ENCODE measurements around the gene PAK5.

PAK5 gene

DNA sequence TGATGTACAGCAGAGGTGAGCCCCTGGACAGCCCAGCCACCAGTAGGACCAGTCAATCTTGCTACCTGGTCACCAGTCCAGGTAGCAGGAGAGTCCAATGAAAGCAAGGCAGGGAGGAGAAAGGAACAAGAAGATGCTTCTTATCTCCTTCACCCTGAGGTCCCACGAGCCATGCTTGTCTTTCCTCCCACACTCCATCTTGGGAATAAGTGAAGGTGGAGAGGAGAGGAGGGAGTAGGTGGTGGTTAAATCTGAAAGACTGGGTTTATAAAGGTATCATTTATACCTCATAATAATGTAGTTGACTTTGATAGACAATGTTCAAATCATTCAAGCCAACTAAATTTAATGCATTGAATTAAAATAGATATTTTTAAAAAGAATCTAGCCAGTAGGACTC is 288.6 kb downstream of the PAK5 start:
- no peak overlapping the region for H3K4me3 Mint-ChIP-seq
- H3K9me3 Mint-ChIP-seq: no peaks in the 10 kb centered on the region
- H3K27ac Mint-ChIP-seq: no peak overlapping the region
- no peaks in the 10 kb centered on the region for H3K36me3 Mint-ChIP-seq (ENCODE audit: low read depth)
- no peaks in the 10 kb centered on the region for H3K4me1 Mint-ChIP-seq (ENCODE audit: low read depth)
- no peaks in the 10 kb centered on the region for H3K27me3 Mint-ChIP-seq (ENCODE audit: low read depth)

DNA sequence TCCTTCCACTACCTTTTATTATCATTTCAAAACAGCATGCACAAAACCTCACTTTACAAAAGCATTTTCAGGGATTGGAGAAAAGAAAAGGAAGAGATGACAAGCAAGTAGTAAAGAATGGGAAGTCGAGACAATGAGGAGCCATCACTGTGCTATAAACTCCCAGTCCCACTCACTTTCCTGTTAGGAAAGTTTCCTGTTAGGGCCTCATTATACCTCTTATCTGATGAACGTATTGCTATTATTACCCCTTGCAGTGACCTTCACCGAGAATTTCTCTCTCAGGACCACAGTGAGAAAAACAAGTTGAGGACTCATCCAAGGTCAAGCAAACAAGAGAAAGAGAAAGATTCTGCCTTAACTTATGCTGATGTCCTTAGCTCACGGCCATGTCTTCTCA is 295.7 kb downstream of the PAK5 start:
- H3K9me3 Mint-ChIP-seq: no peaks in the 10 kb centered on the region
- no peak overlapping the region for H3K4me3 Mint-ChIP-seq
- no peaks in the 10 kb centered on the region for H3K27me3 Mint-ChIP-seq (ENCODE audit: low read depth)
- H3K36me3 Mint-ChIP-seq (ENCODE audit: low read depth): no peaks in the 10 kb centered on the region
- no peak overlapping the region for H3K27ac Mint-ChIP-seq
- no peaks in the 10 kb centered on the region for H3K4me1 Mint-ChIP-seq (ENCODE audit: low read depth)

DNA sequence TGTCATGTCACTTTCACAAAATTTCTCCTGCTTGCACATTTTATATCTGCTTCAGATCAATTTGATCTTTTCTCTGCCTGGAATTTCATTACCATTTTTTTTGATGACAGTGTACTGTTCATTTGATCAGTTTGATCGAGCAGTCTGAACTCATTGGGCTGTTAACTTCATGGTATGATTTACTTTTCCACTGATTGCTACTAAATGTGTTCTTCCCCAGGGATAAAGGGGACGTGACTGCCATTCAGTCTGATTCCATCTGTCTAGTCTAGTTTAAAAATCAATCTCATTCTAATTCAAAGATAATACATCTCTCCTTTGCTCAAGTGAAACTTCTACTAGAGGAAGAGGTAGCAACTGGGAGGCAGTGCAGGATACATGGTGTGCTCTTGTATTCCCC is 303.4 kb downstream of the PAK5 start:
- H3K27ac Mint-ChIP-seq: no peak overlapping the region
- no peaks in the 10 kb centered on the region for H3K36me3 Mint-ChIP-seq (ENCODE audit: low read depth)
- no peaks in the 10 kb centered on the region for H3K9me3 Mint-ChIP-seq
- H3K4me1 Mint-ChIP-seq (ENCODE audit: low read depth): no peaks in the 10 kb centered on the region
- no peaks in the 10 kb centered on the region for H3K27me3 Mint-ChIP-seq (ENCODE audit: low read depth)
- H3K4me3 Mint-ChIP-seq: no peak overlapping the region

DNA sequence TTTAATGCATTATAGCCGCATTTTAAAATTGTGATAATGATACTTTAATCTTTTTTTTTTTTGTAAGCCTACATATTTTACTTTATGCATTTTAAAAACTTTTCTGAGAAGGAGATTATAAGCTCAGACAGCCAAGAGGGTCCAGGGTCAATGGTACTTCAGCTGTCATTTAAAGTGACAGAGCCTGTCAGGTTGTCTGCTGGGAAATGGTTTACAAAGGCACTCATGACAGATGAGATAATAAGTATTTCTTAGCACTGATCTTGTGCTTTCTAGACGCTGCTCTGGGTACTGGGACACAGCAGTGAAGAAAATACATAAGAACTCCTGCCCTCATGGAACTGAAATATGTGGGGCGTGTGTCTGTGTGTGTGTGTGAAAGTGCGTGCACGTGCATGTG is 304.9 kb downstream of the PAK5 start:
- no peak overlapping the region for H3K27ac Mint-ChIP-seq

DNA sequence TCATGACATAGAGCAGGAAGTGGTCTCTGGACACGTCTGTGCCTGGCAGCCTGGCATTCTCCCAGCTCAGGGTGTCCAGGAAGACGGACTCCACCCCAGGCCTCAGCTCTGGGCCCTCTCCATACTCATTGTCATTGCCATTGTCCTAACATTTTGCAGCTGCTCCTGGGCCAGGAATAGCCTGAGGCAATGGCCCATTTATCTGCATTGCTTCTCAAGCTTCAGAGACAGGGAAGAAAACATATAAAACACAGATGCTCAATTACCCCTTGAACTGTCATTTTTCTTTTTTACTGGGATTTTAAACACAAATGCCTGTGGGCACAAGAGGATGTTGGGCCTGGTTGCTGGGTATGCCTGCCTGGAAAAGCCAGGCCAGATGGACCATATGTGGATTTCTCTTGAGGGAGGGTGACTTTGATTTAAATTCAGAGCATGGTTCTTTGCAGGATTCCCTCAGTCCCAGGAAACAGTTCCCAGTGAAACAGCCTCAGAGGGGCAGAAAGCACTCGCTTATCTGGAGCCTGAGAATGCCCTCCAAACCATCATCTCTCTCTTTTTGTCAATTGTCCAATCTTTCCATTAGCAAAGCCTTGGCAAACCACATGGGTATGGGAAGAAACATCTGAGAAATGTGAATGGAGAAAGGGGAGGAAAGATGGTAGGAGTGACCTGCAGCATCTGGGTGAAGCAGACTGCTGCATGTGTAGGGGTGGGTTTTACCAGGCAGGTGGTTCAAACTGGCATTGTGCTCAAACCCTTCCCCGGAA is 306.6 kb downstream of the PAK5 start:
- Mint-ChIP-seq H3K27ac (no peak overlapping the region), H3K4me1 (ENCODE audit: low read depth) (no peaks in the 10 kb centered on the region), H3K4me3 (no peak overlapping the region), H3K36me3 (ENCODE audit: low read depth) (no peaks in the 10 kb centered on the region), H3K9me3 (no peaks in the 10 kb centered on the region), H3K27me3 (ENCODE audit: low read depth) (no peaks in the 10 kb centered on the region)

More for the DNA sequence above, 304.9 kb downstream of the PAK5 start:
- Mint-ChIP-seq H3K4me3 (no peak overlapping the region), H3K4me1 (ENCODE audit: low read depth) (no peaks in the 10 kb centered on the region), H3K36me3 (ENCODE audit: low read depth) (no peaks in the 10 kb centered on the region), H3K27me3 (ENCODE audit: low read depth) (no peaks in the 10 kb centered on the region), H3K9me3 (no peaks in the 10 kb centered on the region)

DNA sequence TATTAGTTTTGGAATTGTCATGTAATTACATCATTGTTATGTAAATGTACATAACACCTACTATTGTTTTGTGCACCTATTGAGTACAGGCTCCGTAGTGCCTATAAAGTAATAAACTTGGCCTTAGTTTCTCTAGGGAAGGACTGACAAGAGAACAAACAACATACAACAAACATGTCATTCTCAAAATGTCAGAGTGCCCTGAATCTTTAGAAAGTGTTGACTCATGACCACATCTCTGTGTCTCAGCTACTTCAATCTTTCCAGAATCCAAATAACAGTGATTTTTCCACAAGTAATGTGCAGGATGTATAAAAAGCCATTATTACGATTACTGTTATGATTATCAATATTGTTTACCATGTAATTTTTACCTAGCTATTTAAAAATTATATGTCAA is 307.3 kb downstream of the PAK5 start:
- H3K4me3 Mint-ChIP-seq: no peak overlapping the region
- H3K36me3 Mint-ChIP-seq (ENCODE audit: low read depth): no peaks in the 10 kb centered on the region
- H3K27ac Mint-ChIP-seq: no peak overlapping the region
- no peaks in the 10 kb centered on the region for H3K4me1 Mint-ChIP-seq (ENCODE audit: low read depth)
- no peaks in the 10 kb centered on the region for H3K9me3 Mint-ChIP-seq
- no peaks in the 10 kb centered on the region for H3K27me3 Mint-ChIP-seq (ENCODE audit: low read depth)

DNA sequence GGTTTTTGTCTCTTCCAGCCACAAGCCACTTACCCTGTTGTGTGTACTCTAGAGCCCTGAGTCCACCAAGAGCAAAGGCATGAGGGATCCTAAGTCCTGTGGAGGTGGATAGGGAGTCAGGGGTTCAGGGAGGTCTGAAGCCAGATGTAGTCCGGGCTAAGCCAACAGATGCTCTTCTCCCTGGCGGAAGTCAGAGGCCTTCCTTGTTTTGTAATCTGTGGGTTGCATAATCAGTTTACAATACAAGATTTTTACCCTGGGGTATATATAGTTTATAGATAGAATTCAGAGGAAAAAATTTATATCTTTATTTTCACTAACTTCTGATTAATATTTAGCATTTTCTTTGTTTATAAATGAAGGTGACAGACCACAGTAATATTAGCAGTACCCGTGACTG is 315.2 kb downstream of the PAK5 start:
- Mint-ChIP-seq H3K4me1 (ENCODE audit: low read depth) (no peaks in the 10 kb centered on the region), H3K27me3 (ENCODE audit: low read depth) (peaks cover 5% of the 10 kb centered on the region), H3K36me3 (ENCODE audit: low read depth) (no peaks in the 10 kb centered on the region), H3K27ac (no peak overlapping the region), H3K9me3 (no peaks in the 10 kb centered on the region), H3K4me3 (no peak overlapping the region)

DNA sequence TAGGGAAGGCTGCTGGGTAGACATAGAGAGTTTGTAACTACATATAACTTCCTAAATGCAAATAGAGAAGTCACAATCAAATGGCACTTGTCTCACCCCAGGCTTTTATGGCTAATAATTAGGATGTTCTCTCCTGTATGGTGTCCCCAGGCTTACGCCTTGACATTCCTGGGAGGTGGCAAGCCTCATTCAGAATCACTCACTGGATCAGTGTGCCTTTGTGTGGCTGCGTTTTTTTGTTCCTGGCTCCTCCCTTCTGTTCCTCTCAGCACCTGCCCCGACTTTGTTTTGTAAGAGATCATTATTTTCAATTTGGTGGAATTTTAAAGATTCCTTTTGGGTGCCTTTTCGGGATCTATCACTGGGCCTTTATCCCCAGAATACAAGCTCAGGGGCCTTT is 318.8 kb downstream of the PAK5 start:
- Mint-ChIP-seq H3K9me3 (no peaks in the 10 kb centered on the region), H3K27me3 (ENCODE audit: low read depth) (peaks cover 38% of the 10 kb centered on the region), H3K4me3 (no peak overlapping the region), H3K36me3 (ENCODE audit: low read depth) (no peaks in the 10 kb centered on the region), H3K27ac (no peak overlapping the region), H3K4me1 (ENCODE audit: low read depth) (no peaks in the 10 kb centered on the region)

DNA sequence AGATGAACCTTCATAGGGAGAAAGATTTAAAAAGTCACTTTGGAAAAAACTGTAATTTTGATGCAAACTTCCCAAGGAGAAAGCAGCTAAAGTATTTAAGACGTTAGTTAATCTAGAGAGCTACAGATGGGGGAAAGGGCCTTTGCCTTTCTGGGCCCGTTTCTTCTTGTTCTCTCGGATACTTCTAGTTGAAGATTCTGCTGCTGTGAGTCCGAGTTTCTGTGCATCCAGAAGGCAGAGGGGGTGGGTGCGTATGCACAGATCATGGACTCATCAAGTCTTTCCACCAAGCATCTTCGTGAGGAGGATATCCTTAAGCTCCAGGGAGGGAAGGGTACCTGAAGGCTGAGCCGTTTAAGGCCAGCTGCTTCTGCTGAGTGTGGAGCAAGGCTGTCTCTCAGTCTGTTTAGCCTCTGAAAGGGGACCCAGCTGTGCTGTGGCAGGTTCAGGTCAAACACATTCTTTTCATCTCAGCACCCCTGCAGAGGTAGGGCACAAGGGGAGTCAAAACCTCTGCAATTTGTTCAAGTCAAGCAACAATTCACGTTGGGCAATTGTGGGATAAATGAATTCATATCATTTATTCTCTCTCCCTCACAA is 320.2 kb downstream of the PAK5 start:
- Mint-ChIP-seq H3K36me3 (ENCODE audit: low read depth) (no peaks in the 10 kb centered on the region), H3K27ac (no peak overlapping the region), H3K4me1 (ENCODE audit: low read depth) (no peaks in the 10 kb centered on the region), H3K4me3 (no peak overlapping the region), H3K27me3 (ENCODE audit: low read depth) (peaks cover 52% of the 10 kb centered on the region), H3K9me3 (no peaks in the 10 kb centered on the region)

DNA sequence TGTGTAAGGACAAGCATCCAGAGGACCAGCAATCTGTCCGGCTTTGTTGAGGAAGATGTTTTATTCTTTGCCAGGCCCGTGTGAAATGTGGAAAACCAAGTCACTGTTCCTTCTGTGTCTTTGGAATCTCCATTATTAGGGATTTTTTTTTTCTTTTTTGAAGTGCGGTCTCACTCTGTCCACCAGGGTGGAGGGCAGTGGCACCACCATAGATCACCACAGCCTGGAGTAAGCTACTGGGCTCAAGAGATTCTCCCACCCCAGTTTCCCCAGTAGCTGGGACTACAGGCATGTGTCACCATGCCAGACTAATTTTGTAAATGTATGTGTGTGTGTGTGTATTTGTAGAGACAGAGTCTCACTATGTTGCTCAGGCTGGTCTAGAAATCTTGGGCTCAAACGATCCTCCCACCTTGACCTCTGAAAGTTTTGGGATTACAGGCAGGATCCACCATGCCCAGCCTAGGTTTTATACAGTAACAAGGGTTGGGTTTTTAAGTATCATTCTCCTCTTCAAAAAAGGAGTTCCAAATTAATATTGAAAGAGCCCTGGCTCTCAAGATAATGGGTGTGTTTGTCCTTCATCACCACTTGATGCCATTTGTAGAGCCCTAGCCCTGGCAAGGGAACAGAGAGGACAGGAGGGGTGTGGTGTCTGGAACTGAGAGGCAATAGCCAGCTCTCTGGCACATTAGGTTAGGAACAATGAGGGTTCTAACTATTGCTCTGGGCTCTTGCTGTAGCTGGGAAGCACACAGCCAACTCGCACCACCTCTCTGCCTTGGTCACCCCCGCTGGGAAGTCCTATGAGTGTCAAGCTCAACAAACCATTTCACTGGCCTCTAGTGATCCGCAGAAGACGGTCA is 321.3 kb downstream of the PAK5 start:
- Mint-ChIP-seq H3K4me3 (no peak overlapping the region), H3K9me3 (no peaks in the 10 kb centered on the region), H3K4me1 (ENCODE audit: low read depth) (no peaks in the 10 kb centered on the region), H3K36me3 (ENCODE audit: low read depth) (no peaks in the 10 kb centered on the region), H3K27me3 (ENCODE audit: low read depth) (peaks cover 58% of the 10 kb centered on the region), H3K27ac (no peak overlapping the region)

DNA sequence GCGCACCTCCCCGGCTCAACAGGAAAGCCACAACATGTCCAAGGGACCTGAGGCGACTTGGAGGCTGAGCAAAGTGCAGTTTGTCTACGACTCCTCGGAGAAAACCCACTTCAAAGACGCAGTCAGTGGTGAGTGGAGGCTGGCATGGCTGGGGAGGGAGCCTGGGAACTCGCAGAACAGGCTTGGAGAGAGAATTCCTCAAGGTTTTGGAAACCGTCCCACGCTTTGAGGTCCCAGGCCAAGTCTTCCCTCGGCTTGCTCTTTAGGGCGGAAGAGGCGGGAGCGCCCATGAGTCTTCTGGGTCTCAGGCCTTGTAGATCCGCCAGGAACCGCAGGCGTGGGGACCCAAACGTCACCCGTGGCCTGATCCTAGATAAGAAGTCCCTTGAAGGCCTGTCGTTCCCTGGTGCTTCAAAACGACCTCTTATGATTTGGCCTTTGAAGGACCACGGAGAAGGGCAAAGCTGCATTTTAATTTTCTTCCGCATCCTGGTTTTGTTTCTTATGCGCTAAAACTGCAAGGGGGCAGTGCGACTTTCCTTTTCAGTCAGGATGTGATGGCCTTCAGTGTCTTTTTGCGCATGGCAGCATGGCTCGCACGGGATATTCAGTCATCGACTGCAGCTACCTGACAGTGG is 322.5 kb downstream of the PAK5 start:
- no peak overlapping the region for H3K27ac Mint-ChIP-seq
- peaks cover 64% of the 10 kb centered on the region for H3K27me3 Mint-ChIP-seq (ENCODE audit: low read depth)
- H3K36me3 Mint-ChIP-seq (ENCODE audit: low read depth): no peaks in the 10 kb centered on the region
- no peak overlapping the region for H3K4me3 Mint-ChIP-seq
- no peaks in the 10 kb centered on the region for H3K4me1 Mint-ChIP-seq (ENCODE audit: low read depth)
- no peaks in the 10 kb centered on the region for H3K9me3 Mint-ChIP-seq

DNA sequence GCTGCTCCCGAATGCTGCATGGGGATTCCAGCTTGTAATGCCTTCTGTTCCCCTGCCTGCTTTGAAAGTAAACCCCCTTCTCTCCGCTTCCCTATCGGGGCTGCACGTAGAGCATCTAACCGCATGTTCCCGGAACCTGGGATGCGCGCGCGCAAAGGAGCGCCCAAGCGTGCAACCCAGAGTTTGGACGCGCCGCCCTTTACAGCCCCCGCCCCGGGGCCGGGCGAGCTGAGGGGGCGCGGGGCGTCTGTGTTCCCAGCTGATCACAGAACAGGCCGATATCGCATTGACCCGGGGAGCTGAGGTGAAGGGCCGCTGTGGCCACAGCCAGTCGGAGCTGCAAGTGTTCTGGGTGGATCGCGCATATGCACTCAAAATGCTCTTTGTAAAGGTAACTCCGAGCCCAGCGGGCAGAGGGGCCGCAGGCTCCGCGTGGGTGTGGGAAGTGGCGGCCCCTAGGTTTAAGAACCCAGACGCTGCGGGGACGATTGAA is 323.1 kb downstream of the PAK5 start:
- H3K27me3 Mint-ChIP-seq (ENCODE audit: low read depth): peaks cover 65% of the 10 kb centered on the region
- H3K27ac Mint-ChIP-seq: no peak overlapping the region
- H3K9me3 Mint-ChIP-seq: no peaks in the 10 kb centered on the region
- H3K4me3 Mint-ChIP-seq: no peak overlapping the region
- no peaks in the 10 kb centered on the region for H3K36me3 Mint-ChIP-seq (ENCODE audit: low read depth)
- no peaks in the 10 kb centered on the region for H3K4me1 Mint-ChIP-seq (ENCODE audit: low read depth)

DNA sequence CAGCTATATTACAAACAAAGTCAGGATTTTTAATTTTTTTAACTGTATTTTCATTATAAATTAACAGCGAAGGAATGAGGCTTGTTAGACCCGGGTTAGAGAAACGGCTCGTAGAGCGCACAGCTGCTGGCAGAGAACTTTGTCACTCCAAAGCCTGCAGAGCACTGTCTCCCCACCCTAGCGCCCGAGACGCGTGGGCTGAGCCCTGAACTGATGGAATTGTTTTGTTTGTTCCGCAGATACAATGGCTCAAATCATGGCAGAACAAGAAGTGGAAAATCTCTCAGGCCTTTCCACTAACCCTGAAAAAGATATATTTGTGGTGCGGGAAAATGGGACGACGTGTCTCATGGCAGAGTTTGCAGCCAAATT is 323.7 kb downstream of the PAK5 start:
- Mint-ChIP-seq H3K36me3 (ENCODE audit: low read depth) (no peaks in the 10 kb centered on the region), H3K4me3 (no peak overlapping the region), H3K4me1 (ENCODE audit: low read depth) (no peaks in the 10 kb centered on the region), H3K9me3 (no peaks in the 10 kb centered on the region), H3K27me3 (ENCODE audit: low read depth) (peaks cover 67% of the 10 kb centered on the region), H3K27ac (no peak overlapping the region)

DNA sequence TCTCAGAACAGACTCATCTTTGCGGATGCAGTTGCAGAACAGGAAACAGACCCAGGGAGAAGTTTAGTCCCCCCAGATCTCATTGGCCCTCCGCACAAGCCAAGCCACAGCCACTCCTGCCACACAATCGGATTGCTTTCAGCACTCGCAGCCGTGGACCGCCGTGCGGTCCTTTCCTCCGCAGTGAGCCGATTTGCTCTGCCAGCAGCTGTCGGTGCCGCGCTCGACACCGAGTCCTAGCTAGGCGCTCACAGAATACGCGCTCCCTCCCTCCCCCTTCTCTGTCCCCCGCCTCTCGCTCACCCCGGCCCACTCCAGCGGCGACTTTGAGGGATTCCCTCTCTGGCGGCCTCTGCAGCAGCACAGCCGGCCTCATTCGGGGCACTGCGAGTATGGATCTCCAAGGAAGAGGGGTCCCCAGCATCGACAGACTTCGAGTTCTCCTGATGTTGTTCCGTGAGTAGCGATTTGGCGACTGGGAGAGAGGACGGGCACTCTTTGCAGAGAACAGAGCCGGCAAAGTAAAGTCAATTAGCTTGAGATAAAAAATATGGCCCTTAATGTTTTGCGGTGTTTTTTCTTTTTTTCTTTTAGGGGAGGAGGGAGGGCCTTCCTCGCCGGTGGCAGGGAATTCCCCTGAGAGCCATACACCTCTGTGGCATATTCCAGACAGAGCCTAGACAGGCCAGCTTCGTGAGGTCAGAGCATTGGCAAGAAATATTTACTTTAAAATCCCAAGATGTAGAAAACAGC is 324.2 kb downstream of the PAK5 start, which contains the start of gene LAMP5:
Gene LAMP5, plus strand, starts transcription at position 130 of the 753 bp plus-strand sequence. Its CDS starts 263 bp downstream, at position 393.
- no peak within 1 kb of the TSS for H3K4me3 Mint-ChIP-seq
- H3K27me3 Mint-ChIP-seq (ENCODE audit: low read depth): peaks cover 73% of the 10 kb centered on the region
- no peaks in the 10 kb centered on the region for H3K9me3 Mint-ChIP-seq
- H3K36me3 Mint-ChIP-seq (ENCODE audit: low read depth): no peaks in the 10 kb centered on the region
- H3K4me1 Mint-ChIP-seq (ENCODE audit: low read depth): no peaks in the 10 kb centered on the region
- no peak within 1 kb of the TSS for H3K27ac Mint-ChIP-seq
